T-helper 1 cell (primary cell): ENCODE measurements around the gene SELENOF.
"Not testable (repeated sequence)": the region's sequence is repeated elsewhere in the genome, so short reads cannot be mapped to it uniquely, and the experiment has no call there.

Source experiments
- DNase-seq, 5 donors: peaks; one replicate each; pipeline ENCODE4 v3.0.0-alpha.2; 2012 to 2020

The SELENOF gene

DNA sequence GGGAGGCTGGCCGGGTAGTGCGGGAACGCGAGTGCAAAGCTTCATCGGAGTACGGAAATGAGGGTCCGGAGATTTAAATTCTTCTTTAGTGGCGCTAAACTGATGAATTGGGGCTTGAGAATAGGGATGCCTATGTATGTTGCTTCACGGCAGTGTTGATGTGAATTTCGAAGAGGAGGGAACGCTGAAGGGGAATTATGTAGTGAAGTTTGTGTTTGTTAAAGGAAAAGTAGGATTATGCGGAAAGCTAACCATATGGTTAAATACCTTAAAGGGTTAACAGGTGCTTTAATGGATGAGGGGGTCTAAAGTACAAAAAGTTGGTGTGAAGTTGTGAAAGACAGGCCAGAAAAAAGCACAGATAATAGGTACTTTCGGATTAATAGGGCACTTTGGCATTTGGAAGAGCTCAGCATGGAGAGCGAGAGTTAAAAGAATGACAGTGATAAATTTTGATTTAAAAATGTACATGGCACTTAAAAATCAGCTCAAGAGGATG is 1.9 kb upstream of the SELENOF start:
- DNase-seq: no peak

DNA sequence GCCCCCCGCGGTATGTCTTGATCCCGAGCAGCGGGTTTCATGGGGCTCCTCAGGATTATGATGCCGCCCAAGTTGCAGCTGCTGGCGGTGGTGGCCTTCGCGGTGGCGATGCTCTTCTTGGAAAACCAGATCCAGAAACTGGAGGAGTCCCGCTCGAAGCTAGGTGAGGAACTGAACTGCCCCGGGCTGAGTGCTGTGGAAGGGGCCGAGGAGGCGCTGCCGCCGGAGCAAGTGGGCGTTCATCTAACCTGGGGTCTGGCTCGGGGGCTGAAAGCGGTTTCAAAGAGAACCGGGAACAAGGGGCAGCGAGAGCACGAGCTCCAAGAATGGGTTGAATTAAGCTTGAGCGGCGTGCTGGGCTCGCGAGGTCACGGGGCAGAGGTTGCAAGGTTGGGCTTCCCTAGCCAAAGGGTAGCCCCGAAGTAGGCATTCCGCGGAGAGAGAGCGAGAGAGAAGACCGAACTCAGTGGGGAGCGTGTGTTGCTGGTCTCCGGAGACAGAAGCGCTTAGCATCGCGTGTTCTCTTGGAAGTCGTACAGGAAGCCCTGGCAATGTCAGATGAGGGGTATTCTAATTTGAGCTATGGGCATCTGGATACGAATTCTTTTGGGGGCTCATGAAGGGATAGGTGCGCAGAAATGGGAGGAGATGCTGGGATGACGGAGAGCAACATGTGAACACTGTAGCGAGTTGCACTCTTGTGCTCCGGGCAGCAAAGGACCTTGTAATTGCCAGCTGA is 1.2 kb upstream of the SELENOF start:
- DNase-seq: peak in 4 of 5 donors; percentile 27 to 57 (median 34)

DNA sequence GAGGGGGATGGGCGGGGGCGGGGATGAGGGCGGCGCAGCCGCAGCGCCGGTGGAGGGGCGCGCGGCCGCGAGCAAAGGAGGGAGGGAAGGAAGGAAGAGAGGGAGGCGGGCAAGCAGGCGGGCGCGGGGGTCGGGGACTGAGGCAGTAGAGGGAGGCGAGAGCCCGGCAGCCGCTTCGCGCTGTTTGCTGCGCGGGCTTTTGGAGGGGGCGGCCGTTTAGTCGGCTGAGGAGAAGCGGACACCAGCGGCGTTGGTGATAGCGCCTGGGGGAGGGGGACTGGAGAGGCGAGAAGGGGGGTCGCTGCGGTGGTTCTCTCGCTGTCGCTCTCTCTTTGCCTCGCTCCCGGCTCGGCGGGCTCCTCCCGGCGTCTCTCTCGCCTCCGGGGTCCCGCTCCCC is 673 bp upstream of the SELENOF start, which contains the start of gene HS2ST1:
Gene HS2ST1 (plus strand): TSS at position 35 of the 397 bp plus-strand sequence.
- no peak for DNase-seq

DNA sequence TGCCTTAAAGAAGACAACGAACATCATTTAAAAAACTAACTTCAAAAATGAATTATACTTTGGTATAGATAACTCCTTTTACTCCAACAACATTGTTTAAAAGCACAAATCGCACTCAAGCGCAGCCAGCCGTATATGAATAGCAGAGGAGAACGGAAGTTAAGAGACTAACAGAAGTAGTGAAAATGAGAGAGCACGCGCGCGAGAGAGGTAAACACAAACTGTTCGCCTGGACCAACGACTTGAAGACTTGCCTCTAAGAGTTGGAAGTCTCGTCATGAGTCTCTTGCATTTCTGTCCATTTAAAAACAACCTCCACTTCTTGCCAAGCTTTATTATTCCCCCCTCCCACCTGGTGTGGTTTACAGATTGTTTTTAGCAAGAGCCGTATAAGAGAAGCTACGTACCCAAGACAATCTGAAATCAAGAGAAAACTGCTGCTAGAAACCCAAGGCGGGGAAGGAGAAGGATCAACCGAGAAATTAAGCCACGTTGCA is 479 bp downstream of the SELENOF start:
- DNase-seq: peak in 2 of 5 donors; percentile 32 to 48

DNA sequence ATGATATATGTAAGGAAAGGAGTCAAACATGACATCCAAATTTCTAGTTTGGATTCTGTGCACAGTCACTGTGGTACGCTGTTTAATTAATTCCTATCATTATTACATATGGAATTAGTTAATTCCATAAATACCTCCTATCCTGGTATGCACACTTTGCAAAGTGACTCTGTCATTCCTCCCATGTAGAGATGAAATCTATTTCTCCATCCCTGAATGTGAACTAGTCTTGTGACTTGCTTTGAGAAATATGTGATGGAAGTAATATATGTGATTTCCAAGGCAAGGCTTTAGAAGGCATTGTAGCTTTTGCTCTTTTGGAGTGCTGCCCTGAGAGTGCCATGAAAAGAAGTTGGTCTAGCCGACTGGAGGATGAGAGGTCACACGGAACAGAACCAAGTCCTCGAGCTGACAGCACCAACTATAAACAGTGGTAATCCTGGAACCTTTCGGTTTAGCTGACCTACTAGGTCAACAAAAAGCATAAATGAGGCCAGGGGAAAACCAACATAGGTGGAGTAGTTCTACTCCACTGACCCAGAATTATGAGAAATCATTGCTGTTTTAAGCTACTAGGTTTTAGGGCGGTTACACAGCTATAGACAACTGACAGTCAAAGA is 1.5 kb downstream of the SELENOF start:
- no peak for DNase-seq

DNA sequence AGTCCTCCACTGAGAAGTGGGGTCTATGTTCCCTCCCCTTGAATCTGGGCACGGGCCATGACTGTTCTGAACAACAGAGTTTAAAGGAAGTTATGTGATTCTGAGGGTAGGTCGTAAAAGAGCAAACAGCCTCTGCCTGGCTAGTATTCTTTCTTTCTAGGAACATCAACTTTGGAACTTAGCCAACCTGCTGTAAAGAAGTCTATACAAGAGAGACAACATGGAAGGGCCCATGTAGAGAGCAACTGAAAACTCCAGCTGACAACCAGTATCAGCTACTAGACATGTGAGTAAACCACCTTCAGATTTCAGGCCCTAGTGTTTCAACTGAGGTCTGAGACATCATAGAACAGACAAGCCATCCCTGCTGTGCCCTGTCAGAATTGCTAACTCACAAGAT is 7.5 kb downstream of the SELENOF start:
- DNase-seq: no peak

DNA sequence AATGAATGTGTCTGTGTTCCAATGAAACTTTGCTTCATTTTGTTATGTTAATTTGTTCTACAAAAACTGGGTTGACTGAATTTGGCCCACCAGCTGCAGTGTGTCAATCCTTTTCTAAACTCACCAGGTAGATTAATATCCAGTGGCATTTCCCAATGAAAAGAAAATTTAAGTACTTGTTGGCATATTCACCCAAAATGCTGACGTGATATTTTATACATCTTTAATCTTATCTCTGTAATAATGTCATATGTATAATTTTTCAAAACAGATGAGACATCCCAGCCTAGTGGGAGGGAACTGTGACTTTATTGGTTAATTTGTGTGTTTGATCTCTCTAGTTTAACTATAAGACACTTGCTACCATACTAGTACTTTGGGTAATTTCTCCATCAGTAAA is 8.1 kb downstream of the SELENOF start:
- no peak for DNase-seq

DNA sequence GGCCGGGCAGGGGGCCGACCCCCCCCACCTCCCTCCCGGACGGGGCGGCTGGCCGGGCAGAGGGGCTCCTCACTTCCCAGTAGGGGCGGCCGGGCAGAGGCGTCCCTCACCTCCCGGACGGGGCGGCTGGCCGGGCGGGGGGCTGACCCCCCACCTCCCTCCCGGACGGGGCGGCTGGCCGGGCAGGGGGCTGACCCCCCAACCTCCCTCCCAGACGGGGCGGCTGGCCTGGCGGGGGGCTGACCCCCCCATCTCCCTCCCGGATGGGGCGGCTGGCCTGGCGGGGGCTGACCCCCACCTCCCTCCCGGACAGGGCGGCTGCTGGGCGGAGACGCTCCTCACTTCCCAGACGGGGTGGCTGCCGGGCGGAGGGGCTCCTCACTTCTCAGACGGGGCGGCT is 14.5 kb downstream of the SELENOF start:
- not testable (repeated sequence) for DNase-seq

DNA sequence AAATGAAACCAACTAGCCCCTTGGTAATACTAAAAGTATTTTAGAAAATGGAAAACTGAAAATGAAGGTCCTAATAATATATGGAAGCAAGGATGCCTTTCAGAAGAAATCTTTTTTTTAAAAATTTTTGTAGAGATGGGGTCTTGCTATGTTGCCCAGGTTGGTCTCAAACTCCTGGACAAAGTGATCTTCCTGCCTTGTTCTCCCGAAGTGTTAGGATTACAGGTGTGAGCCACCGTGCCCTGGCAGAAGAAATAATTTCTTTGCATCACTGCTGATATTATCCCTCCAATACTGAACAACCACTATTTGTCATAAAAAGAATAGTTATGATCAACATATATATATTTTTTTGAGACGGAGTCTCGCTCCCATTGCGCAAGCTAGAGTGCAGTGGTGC is 25.6 kb downstream of the SELENOF start:
- no peak for DNase-seq

DNA sequence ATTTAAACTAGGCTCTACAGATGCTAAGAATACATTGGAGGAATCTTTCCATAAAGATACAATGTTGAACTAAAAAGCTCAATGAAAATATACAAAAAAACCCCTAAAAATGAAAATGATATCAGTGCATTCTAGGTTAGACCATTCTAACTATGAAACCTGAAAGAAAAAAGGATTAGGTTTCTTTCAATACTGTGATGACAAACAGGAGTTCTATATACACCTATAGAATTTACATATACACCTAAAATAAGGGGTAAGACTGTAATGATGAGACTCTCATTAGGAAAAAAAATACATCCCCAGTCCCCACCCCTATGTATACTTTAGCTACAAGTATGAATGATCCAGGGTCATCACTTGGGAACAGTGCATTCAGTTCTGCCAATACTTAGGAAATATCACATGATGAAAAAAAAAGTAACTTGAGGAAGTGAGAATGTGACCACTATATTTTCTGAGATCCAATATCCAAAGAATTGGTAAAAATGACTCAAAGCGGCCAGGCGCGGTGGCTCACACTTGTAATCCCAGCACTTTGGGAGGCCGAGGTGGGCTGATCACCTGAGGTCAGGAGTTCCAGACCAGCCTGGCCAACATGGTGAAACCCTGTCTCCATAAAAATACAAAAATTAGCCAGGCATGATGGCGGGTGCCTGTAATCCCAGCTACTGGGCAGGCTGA is 26.3 kb downstream of the SELENOF start:
- DNase-seq: no peak

DNA sequence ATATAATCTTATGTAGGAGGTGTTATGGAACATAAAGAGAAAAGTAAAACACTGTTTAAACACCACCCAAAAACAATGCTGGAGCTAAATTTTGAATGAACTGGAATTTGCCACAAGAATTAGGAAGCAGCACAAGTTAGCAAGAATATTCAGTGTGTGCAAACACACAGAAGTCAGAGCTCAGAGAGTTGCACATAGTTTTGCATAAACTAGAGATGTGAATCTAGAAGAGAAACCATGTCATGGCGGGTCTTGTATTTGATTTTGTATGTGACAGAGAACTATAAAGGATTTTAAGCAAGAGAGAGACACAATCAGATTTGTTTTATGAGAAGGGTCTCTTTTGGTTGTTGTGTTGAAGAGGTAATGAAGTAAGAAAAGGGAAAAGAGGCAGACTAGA is 38.2 kb downstream of the SELENOF start:
- DNase-seq: no peak

DNA sequence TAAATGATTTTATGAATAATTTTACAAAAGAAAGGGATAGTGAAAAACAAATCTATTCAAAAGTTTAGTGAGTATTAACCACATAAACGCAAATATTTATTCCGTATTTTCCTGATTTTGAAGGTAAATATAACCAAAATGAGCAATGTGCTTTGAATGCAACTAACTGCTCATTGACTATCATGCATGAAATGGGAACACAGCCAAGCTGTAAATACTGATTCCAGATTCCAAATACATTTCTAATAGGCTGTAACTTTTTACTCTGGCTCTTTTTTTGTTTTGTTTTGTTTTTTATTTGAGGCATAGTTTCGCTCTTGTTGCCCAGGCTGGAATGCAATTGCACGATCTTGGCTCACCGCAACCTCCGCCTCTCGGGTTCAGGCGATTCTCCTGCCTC is 41.8 kb downstream of the SELENOF start:
- no peak for DNase-seq

DNA sequence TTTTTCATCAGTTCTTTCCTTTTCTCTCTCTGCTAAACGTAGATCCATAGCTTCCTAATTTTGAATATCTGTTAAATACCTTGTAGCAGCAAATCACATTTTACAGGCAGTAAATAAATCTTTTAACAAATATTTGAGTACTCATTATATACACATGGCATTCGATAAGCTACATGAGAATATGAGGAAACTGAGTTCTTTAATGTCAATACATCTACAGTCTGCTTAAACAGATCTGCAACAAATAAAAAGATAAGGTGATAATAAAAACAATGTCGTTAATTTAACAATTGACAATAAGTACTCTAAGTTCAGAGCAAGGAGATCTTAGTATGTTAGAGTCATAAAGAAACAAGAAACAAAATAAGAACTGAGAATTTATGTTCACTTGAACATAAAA is 42.9 kb downstream of the SELENOF start:
- DNase-seq: no peak

DNA sequence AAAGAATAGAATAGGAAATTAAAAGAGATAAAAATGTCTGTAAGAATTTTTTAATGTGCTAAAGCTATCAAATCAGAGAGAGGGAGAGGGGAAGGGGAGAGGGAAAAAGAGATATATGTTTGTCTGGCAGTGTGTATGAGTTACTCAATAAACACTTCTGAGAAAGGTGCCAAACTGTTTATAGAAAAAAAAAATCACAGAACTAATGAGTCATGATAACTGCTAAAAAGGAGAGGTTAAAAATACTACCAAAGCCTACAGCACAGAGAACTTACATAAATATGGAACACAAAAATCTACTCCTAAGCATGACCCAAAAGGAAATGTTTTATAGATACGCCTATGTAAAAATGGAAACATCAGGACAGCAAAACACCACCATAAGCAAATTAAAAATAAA is 45.4 kb downstream of the SELENOF start:
- DNase-seq: no peak

DNA sequence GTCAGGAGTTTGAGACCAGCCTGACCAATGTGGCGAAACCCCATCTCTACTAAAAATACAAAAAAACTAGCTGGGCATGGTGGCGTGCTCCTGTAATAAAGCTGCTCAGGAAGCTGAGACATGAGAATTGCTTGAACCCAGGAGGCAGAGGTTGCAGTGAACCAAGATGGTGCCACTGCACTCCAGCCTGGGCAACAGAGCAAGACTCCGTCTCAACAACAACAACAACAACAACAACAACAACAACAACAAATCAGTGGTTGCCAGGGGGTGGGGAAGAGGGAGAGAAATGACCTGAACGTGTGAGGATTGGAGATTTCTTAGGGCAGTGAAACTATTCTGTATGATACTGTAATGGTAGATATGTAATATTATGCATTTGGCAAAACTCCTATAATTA is 46.6 kb downstream of the SELENOF start:
- DNase-seq: not testable (repeated sequence)

DNA sequence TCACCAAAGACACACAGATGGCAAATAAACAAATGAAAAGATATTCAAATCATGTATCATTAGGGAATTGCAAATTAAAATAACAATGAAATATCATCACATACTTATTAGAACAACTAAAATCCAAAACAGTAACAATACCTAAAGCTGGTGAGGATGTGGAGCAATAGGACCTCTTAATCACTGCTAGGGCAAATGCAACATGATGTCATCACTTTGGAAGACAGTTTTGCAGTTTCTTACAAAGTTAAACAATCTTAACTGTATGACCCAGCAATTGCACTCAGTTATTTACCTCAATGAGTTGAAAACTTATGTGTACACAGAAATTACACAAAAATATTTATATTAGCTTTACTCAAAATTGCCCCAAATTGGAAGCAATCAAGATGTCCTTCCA is 47.3 kb downstream of the SELENOF start:
- DNase-seq: no peak

DNA sequence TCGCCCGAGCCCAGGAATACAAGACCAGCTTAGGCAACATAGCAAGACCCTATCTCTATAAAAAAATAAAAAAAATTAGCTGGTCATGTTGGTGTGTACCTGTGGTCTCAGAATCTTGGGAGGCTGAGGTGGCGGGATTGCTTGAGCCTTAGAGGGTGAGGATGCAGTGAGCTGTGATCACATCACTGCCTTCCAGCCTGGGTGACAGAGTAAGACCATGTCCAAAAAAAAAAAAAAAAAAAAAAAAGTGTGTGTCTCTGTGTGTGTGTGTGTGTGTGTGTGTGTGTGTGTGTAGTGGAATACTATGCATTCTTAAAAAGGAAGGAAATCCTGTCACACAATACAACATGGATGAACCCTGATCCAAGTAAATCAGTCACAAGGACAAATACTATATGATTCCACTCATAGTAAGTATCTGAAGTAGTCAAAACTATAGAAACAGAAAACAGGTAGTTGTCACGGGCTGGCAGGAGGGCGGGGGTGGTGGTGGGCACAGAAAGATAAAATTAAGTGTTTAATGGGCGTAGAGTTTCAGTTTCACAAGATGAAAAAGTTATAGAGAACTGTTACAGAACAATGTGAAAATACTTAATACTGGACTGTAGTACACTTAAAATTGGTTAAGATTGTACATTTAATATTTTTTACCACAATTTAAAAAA is 47.8 kb downstream of the SELENOF start:
- DNase-seq: peak in 1 of 5 donors; percentile 1

DNA sequence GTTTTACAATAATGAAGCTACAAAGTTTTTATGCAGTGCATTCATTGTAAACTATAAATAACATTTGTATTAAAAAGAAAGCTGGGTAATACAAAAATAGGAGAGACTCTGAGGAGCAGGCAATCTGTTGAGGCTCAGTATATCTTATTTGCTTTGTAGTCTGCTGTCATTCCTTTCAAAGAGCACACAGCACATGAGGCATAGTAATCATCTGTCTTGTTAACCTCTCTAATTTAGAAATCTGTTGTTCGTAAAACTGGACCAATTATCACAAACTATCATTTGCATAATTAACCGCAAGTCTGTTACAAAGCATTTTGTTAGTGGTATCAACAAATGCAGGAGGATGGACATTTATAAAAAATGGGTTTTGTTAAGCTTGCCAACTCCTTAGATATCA is 51.0 kb downstream of the SELENOF start:
- no peak for DNase-seq

DNA sequence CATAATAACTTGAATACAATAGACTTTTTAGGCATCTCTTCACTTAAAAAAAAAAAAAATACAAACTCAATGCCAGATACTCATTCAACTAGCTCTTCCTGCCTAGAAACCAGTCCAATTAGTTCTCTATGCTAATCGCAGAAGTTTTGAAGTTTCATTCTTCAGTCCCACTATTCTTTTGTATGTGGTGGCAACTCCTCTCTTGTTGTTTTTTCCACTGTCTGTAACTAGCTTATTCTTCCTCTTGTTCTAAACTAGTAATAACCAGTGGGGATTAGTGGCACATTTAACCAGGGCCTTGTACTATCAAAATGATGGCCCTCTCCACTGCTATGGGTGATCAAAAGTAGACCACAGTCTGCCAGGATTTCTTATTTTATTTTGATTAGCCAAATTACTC is 52.5 kb downstream of the SELENOF start:
- no peak for DNase-seq

DNA sequence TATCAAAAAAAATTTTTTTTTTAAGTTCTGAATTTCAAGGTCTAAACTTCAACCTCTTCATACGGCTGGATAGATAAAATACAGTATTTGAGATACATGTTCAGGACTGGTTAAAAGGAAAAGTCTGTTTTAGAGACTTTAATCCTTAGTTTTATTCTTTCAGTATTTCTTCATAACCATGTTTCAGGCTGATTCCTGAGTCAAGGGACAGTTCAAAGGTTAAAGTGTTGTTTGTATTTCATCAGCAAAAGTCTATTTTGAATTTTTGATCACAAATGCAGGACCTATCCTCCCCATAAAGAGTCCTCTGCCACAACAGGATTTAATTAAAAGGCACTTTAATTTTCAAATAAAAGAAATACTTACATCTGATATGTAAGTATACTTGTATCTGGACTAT is 53.5 kb downstream of the SELENOF start:
- DNase-seq: no peak

DNA sequence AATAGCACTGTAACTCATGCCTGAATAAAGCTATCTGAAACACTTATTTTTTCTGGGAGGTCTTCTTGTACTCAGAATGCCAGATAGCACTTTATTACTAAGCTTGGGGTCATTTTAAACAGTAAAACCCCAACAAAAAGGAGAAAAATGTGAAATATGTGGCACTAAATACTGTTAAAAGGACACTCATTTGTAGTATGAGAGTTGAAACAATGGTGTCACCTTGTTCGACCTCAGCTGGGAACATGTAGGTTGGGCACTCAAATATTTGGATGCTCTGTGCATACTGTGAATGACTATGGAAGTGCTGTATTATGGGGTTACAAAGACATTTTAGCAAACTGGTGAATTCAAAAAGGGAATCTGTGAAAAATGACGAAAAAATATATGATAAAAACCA is 53.9 kb downstream of the SELENOF start:
- DNase-seq: no peak

DNA sequence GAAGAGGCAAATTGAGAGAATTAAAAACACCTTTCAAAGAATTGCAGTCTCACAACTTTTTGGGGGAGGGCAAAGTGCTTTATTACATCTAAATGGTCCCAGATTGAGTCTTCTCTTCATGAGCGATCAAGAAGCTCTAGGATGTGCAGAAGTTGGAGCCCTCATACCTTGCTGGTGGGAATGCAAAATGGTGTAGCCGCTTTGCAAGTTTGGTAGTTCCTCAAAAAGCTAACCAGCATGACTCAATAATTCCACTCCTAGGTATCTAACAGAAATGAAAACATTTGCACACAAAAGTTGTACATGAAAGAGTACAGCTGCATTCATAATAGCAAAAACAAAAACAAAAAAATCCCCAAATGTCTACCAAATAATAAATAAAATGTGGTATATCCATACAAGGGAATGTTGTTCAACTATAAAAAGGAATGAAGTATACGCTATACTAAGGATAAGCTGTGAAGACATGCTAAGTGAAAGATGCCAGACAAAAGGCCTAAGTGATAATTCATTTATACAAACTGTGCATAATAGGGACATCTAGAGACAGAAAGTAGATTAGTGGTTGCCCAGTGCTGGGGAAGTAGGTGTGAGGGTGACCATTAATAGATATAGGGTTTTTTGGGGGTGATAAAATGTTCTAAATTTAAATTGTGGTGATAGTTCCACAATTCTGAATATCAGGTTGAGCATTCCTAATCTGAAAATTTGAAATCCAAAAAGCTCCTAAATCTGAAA is 55.2 kb downstream of the SELENOF start:
- no peak for DNase-seq
